Mononuclear cell (primary cell): ENCODE measurements around the gene ATG2A. TPM values are rescaled to one million over a fixed set of nuclear protein-coding genes. Genes with fewer than 3 reads are reported as not detected.

Experiments used
- total RNA-seq: library from RNA; depleted of rRNA; stranded (reverse); fragments of >200 nt; gene quantifications from one replicate; pipeline ENCODE4 v1.2.3, GENCODE V29; 2012

Gene ATG2A
- total RNA-seq, 1 donor: 80.2 TPM

Other genes with a start within 250 kb of the ATG2A start
- 0.73 TPM for gene NRXN2, start 194.0 kb downstream of the ATG2A start, total RNA-seq
- gene RASGRP2, start 173.1 kb downstream of the ATG2A start, total RNA-seq: 126 TPM
- 4.8 TPM for gene PYGM, start 157.2 kb downstream of the ATG2A start, total RNA-seq
- gene SF1, start 138.7 kb downstream of the ATG2A start, total RNA-seq: 773 TPM
- gene MAP4K2, start 114.0 kb downstream of the ATG2A start, total RNA-seq: 41.6 TPM
- 4.0 TPM for gene MEN1, start 106.7 kb downstream of the ATG2A start, total RNA-seq
- gene CDC42BPG, start 72.6 kb downstream of the ATG2A start, total RNA-seq: 1.7 TPM
- gene EHD1, start 38.6 kb downstream of the ATG2A start, total RNA-seq: 183 TPM
- gene PPP2R5B, start 7.5 kb upstream of the ATG2A start, total RNA-seq: 5.8 TPM
- gene GPHA2, start 18.7 kb upstream of the ATG2A start, total RNA-seq: not detected
- not detected for gene MAJIN, start 54.9 kb upstream of the ATG2A start, total RNA-seq
- not detected for gene BATF2, start 79.8 kb upstream of the ATG2A start, total RNA-seq
- 14.2 TPM for gene ARL2, start 97.0 kb upstream of the ATG2A start, total RNA-seq
- 12.9 TPM for gene SNX15, start 110.2 kb upstream of the ATG2A start, total RNA-seq
- 0.52 TPM for gene SAC3D1, start 124.0 kb upstream of the ATG2A start, total RNA-seq
- 6.6 TPM for gene NAALADL1, start 141.3 kb upstream of the ATG2A start, total RNA-seq
- not detected for gene CDCA5, start 166.8 kb upstream of the ATG2A start, total RNA-seq
- 17.6 TPM for gene ZFPL1, start 167.0 kb upstream of the ATG2A start, total RNA-seq
- 397 TPM for gene VPS51, start 179.0 kb upstream of the ATG2A start, total RNA-seq
- 9.1 TPM for gene TM7SF2, start 194.7 kb upstream of the ATG2A start, total RNA-seq
- gene ZNHIT2, start 200.5 kb upstream of the ATG2A start, total RNA-seq: 5.7 TPM
- gene FAU, start 204.9 kb upstream of the ATG2A start, total RNA-seq: 338 TPM
- 40.7 TPM for gene MRPL49, start 205.1 kb upstream of the ATG2A start, total RNA-seq
- gene SYVN1, start 217.3 kb upstream of the ATG2A start, total RNA-seq: 23.6 TPM